Heart left ventricle (tissue), 13 donors: ENCODE data around the gene AKAP12.

Experiments used
- CTCF ChIP-seq, 12 donors: fragments of 200-600 bp; sonication (generic) in 4 of 12; IDR thresholded peaks; one replicate each; pipeline versions ENCODE4 v1.5.0 to v1.8.0; 2018 to 2022; ENCODE audit warnings: antibody characterized with exemption in 12 of 12, mild to moderate bottlenecking in 5 of 12
- POLR2A ChIP-seq, 2 donors: fragments of 450-650 bp; IDR thresholded peaks; one replicate each; pipeline ENCODE4 v1.6.1; 2017; ENCODE audit warnings: antibody characterized with exemption in 2 of 2, mild to moderate bottlenecking in 2 of 2, moderate library complexity in 2 of 2
- donor health status: ischemic (EF 13 %, LVEDD 7.1; RV severe dilation, severe dysfunction).
- donor health status: DM: no; HTN: yes; CAD: no.
- donor health status: DM: no; HTN: no; CAD: no.
- donor health status: ischemic (EF 25% LVEDD 6.9; RV normal size, moderate dysfunction).
- donor health status: ischemic (EF 25% LVEDD 5.7; RV mildly dilated, moderate dysfunction).
- donor health status: ischemic (EF 35%, LVEDD 5.7; RV mildly dilated, moderate dysfunction).
- donor health status: nonischemic (EF 11% LVEDD 7.7; RV severe dilation, severe dysfunction).
- donor health status: DM: yes; HTN: yes; CAD: no.
- donor health status: PGD.
- donor health status: ischemic (EF 29% LVEDD 5.4; RV normal size, mild dysfunction).
- donor health status: nonischemic (EF 23%, LVEDD 6.1; RV moderate dilation, normal function).

DNA sequence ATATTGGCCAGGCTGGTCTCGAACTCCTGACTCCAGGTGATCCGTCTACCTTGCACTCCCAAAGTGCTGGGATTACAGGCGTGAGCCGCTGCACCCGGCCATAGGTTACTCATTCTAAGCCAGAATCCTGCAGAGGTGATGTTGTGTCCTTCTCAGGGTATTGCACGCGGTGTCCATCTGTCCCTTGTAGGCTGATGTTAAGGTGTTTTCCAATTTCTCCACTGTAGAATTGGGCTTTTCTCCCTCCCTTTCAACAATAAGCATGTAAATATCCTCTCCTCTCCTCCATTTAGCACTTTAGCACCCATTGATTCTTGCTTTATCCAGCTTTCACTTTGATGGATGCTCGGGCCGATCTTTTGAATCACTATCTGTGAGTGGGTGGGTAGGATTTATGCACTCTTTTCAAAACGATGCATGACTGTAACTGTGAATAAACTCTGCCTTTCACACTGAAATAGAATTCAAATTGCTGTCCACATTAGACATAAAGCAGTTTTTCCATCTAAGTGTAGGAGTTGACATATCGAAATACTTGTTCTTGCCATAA is 99.0 kb downstream of the AKAP12 start:
- TF ChIP-seq CTCF (IDR thresholded peaks at IDR 0.05) (no peak), POLR2A (IDR thresholded peaks at IDR 0.05) (no peak)
